GM12891 (cell line): ENCODE data around the gene ZNF469.

Source experiments
- POLR2AphosphoS5 ChIP-seq: IDR thresholded peaks from 2 replicates; pipeline ENCODE4 v1.6.1; 2011; ENCODE audit warnings: low read depth, low read length, control low read depth
- TAF1 ChIP-seq: IDR thresholded peaks from 2 replicates; pipeline ENCODE4 v1.6.1; 2011; ENCODE audit warnings: low read depth, low read length, control low read depth

- TF ChIP-seq POLR2AphosphoS5: no peak
- TF ChIP-seq TAF1: no peak
Measured at GRCh38 chr16:88414521-88415380, 32.0 kb downstream of the ZNF469 start.
